Measurements from ENCODE around the gene TBKBP1. TPM values are rescaled to one million over a fixed set of nuclear protein-coding genes. Genes with fewer than 3 reads are reported as not detected.

The TBKBP1 gene
- total and polyA plus RNA-seq, 2 experiments from 2014 or later = 22.6 to 143 TPM

DNA sequence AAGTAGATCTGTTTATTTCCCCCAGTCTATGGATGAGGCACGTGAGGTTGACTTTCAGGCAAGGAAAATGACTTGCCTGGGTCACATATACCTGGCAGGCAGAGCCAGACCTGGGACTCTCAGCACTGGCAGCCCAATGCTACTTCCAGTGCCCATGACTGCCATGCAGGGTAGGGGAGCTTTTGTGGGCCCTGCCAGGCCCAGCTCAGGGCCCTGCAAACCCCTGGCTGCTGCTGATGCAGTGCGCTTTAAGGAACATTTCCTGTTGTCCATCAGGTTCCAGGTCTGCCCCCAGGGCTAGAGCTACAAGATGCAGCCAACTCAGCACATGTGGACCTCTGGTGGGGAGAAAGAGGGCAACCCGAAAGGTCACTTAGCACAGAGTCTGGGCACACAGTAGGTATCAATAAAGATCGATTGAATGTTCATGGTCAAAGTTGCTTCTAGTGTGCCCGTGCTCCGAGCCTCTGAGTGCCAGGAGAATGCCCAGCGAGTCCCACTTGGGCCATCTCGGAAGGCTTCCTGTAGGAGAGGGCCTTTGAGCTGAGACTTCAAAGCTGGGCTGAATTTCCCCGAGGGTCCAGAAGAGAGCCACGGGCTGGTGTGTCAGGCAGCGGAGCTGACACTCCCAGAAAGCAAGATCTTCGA is 38.6 kb downstream of the TBKBP1 start:
- Histone ChIP-seq H3K27me3 (peaks cover 70% of the 10 kb centered on the region), H3K36me3 (no peaks in the 10 kb centered on the region), H3K4me3 (peak overlapping the region; percentile 41), H3K27ac (no peak overlapping the region), H3K9me3 (ENCODE audit: low read depth) (no peaks in the 10 kb centered on the region), H3K4me1 (ENCODE audit: low read depth) (no peaks in the 10 kb centered on the region)
- DNase-seq (ENCODE audit: low read depth in 1 of 2, low spot score in 1 of 2) = no peak
- TF ChIP-seq CTCF (IDR thresholded peaks at IDR 0.05; ENCODE audit: low read depth, low read length) = no peak

DNA sequence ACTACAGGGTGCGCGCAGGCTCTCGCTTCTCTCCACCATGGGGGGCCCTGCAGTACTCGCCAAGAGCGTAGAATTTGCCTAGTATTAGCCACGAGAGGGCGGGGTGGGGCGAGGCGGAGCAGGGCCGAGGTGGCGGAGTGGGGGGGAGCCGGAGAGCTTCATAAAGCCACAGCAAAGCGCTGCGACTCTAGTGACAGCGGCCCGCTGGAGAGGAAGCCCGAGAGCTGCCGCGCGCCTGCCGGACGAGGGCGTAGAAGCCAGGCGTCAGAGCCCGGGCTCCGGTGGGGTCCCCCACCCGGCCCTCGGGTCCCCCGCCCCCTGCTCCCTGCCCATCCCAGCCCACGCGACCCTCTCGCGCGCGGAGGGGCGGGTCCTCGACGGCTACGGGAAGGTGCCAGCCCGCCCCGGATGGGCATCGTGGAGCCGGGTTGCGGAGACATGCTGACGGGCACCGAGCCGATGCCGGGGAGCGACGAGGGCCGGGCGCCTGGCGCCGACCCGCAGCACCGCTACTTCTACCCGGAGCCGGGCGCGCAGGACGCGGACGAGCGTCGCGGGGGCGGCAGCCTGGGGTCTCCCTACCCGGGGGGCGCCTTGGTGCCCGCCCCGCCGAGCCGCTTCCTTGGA is 39.2 kb downstream of the TBKBP1 start, which contains the start of gene TBX21:
Gene TBX21, plus strand, starts transcription at position 190 of the 627 bp plus-strand sequence. Its CDS starts 219 bp downstream, at position 409.
- no peak within 1 kb of the TSS for H3K27ac ChIP-seq
- no peaks in the 10 kb centered on the region for H3K9me3 ChIP-seq (ENCODE audit: low read depth)
- peak; percentile 27 to 94 for DNase-seq (ENCODE audit: low read depth in 1 of 2, low spot score in 1 of 2)
- H3K4me3 ChIP-seq = peak within 1 kb of the TSS; percentile 41
- H3K27me3 ChIP-seq = peaks cover 70% of the 10 kb centered on the region
- H3K36me3 ChIP-seq = no peaks in the 10 kb centered on the region
- H3K4me1 ChIP-seq (ENCODE audit: low read depth) = no peaks in the 10 kb centered on the region
- peak; percentile 19 for TF ChIP-seq CTCF (IDR thresholded peaks at IDR 0.05; ENCODE audit: low read depth, low read length)

DNA sequence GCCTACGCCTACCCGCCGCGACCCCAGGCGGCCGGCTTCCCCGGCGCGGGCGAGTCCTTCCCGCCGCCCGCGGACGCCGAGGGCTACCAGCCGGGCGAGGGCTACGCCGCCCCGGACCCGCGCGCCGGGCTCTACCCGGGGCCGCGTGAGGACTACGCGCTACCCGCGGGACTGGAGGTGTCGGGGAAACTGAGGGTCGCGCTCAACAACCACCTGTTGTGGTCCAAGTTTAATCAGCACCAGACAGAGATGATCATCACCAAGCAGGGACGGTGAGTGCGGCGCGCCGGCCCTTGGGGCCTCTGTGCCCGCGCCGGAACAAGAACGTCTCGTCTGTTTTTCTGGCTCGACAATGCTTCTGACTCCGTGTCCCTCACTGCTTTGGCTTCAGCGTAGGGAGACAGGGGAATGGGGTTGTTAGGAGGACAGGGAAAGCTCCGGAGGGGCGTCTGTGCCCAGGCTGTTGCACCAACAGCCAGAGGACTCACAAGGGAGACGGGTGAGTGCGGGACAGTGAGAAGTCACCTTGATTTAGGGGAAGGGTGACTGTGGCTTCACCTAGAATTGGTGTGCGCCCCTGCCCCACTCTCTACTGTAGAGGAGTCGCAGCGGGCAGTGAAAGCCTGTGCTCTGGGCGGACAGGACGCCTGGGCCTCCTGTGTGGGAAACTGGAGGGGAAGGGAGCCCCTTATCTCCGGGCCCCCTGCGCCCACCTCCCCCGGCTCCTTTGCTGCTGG is 39.9 kb downstream of the TBKBP1 start:
- Histone ChIP-seq H3K4me3 (peak overlapping the region; percentile 41), H3K4me1 (ENCODE audit: low read depth) (no peaks in the 10 kb centered on the region), H3K36me3 (no peaks in the 10 kb centered on the region), H3K9me3 (ENCODE audit: low read depth) (no peaks in the 10 kb centered on the region), H3K27me3 (peaks cover 70% of the 10 kb centered on the region), H3K27ac (no peak overlapping the region)
- TF ChIP-seq CTCF (IDR thresholded peaks at IDR 0.05; ENCODE audit: low read depth, low read length) = no peak
- no peak for DNase-seq (ENCODE audit: low read depth in 1 of 2, low spot score in 1 of 2)

- Histone ChIP-seq H3K9me3 (ENCODE audit: low read depth) (no peaks in the 10 kb centered on the region), H3K4me3 (no peak overlapping the region), H3K27me3 (peaks cover 70% of the 10 kb centered on the region), H3K36me3 (no peaks in the 10 kb centered on the region), H3K27ac (no peak overlapping the region), H3K4me1 (ENCODE audit: low read depth) (no peaks in the 10 kb centered on the region)
- DNase-seq (ENCODE audit: low read depth in 1 of 2, low spot score in 1 of 2) = no peak
- no peak for TF ChIP-seq CTCF (IDR thresholded peaks at IDR 0.05; ENCODE audit: low read depth, low read length)
These were observed 41.1 kb downstream of the TBKBP1 start for GRCh38 chr17:47735139-47735464.

GRCh38 chr17:47735536-47736011 is 41.6 kb downstream of the TBKBP1 start:
- H3K4me3 ChIP-seq = no peak overlapping the region
- no peaks in the 10 kb centered on the region for H3K36me3 ChIP-seq
- no peak overlapping the region for H3K27ac ChIP-seq
- no peaks in the 10 kb centered on the region for H3K4me1 ChIP-seq (ENCODE audit: low read depth)
- no peaks in the 10 kb centered on the region for H3K9me3 ChIP-seq (ENCODE audit: low read depth)
- H3K27me3 ChIP-seq = peaks cover 66% of the 10 kb centered on the region
- no peak for TF ChIP-seq CTCF (IDR thresholded peaks at IDR 0.05; ENCODE audit: low read depth, low read length)
- no peak for DNase-seq (ENCODE audit: low read depth in 1 of 2, low spot score in 1 of 2)
